ENCODE data around the gene ITM2C. TPM values are rescaled to one million over a fixed set of nuclear protein-coding genes. Genes with fewer than 3 reads are reported as not detected.

The ITM2C gene
- total and polyA plus RNA-seq, 2 of the 8 experiments (the other 6 are each of a cell fraction or from before 2014, with no cell fraction given): 362 to 742 TPM

DNA sequence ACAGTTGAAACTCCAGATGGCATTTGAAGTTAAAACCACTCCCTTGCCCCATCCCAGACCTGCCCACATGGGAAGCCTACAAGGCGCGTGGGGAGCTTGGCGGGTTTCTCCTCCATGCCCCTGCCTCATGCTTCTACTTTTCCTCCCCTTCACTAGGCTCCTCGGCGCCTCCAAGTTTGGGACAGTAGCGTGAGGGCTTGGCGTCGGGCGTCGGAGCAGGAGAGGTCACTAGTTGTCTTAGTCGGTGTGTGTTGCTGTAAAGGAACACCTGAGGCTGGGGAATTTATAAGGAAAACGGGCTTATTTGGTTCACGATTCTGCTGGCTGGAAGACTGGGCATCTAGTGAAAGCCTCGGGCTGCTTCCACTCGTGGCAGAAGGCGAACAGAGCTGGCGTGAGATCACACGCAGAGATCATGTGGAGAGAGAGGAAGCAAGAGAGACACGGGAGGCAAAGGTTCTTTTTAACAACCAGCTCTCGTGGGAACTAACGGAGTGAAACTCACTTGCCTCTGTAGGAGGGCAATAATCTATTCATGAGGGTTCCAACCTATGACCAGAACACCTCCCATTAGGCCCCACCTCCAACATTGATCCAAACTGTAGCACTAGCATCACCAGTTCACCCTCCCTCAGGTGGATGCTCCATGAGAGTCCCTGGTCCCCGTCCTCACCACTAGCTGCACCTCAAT, 25.3 kb downstream of the ITM2C start (continued):
- TF ChIP-seq, protein P1, sequence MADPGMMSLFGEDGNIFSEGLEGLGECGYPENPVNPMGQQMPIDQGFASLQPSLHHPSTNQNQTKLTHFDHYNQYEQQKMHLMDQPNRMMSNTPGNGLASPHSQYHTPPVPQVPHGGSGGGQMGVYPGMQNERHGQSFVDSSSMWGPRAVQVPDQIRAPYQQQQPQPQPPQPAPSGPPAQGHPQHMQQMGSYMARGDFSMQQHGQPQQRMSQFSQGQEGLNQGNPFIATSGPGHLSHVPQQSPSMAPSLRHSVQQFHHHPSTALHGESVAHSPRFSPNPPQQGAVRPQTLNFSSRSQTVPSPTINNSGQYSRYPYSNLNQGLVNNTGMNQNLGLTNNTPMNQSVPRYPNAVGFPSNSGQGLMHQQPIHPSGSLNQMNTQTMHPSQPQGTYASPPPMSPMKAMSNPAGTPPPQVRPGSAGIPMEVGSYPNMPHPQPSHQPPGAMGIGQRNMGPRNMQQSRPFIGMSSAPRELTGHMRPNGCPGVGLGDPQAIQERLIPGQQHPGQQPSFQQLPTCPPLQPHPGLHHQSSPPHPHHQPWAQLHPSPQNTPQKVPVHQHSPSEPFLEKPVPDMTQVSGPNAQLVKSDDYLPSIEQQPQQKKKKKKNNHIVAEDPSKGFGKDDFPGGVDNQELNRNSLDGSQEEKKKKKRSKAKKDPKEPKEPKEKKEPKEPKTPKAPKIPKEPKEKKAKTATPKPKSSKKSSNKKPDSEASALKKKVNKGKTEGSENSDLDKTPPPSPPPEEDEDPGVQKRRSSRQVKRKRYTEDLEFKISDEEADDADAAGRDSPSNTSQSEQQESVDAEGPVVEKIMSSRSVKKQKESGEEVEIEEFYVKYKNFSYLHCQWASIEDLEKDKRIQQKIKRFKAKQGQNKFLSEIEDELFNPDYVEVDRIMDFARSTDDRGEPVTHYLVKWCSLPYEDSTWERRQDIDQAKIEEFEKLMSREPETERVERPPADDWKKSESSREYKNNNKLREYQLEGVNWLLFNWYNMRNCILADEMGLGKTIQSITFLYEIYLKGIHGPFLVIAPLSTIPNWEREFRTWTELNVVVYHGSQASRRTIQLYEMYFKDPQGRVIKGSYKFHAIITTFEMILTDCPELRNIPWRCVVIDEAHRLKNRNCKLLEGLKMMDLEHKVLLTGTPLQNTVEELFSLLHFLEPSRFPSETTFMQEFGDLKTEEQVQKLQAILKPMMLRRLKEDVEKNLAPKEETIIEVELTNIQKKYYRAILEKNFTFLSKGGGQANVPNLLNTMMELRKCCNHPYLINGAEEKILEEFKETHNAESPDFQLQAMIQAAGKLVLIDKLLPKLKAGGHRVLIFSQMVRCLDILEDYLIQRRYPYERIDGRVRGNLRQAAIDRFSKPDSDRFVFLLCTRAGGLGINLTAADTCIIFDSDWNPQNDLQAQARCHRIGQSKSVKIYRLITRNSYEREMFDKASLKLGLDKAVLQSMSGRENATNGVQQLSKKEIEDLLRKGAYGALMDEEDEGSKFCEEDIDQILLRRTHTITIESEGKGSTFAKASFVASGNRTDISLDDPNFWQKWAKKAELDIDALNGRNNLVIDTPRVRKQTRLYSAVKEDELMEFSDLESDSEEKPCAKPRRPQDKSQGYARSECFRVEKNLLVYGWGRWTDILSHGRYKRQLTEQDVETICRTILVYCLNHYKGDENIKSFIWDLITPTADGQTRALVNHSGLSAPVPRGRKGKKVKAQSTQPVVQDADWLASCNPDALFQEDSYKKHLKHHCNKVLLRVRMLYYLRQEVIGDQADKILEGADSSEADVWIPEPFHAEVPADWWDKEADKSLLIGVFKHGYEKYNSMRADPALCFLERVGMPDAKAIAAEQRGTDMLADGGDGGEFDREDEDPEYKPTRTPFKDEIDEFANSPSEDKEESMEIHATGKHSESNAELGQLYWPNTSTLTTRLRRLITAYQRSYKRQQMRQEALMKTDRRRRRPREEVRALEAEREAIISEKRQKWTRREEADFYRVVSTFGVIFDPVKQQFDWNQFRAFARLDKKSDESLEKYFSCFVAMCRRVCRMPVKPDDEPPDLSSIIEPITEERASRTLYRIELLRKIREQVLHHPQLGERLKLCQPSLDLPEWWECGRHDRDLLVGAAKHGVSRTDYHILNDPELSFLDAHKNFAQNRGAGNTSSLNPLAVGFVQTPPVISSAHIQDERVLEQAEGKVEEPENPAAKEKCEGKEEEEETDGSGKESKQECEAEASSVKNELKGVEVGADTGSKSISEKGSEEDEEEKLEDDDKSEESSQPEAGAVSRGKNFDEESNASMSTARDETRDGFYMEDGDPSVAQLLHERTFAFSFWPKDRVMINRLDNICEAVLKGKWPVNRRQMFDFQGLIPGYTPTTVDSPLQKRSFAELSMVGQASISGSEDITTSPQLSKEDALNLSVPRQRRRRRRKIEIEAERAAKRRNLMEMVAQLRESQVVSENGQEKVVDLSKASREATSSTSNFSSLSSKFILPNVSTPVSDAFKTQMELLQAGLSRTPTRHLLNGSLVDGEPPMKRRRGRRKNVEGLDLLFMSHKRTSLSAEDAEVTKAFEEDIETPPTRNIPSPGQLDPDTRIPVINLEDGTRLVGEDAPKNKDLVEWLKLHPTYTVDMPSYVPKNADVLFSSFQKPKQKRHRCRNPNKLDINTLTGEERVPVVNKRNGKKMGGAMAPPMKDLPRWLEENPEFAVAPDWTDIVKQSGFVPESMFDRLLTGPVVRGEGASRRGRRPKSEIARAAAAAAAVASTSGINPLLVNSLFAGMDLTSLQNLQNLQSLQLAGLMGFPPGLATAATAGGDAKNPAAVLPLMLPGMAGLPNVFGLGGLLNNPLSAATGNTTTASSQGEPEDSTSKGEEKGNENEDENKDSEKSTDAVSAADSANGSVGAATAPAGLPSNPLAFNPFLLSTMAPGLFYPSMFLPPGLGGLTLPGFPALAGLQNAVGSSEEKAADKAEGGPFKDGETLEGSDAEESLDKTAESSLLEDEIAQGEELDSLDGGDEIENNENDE (IDR thresholded peaks at IDR 0.05; ENCODE audit: insufficient replicate concordance, low read length): no peak
- TF ChIP-seq, protein P2, sequence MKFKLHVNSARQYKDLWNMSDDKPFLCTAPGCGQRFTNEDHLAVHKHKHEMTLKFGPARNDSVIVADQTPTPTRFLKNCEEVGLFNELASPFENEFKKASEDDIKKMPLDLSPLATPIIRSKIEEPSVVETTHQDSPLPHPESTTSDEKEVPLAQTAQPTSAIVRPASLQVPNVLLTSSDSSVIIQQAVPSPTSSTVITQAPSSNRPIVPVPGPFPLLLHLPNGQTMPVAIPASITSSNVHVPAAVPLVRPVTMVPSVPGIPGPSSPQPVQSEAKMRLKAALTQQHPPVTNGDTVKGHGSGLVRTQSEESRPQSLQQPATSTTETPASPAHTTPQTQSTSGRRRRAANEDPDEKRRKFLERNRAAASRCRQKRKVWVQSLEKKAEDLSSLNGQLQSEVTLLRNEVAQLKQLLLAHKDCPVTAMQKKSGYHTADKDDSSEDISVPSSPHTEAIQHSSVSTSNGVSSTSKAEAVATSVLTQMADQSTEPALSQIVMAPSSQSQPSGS (IDR thresholded peaks at IDR 0.05; ENCODE audit: low read length): no peak
